Measurements from ENCODE around the gene GSTO1.

GRCh38 chr10:104223304-104223703 is 31.4 kb upstream of the GSTO1 start:
- TF ChIP-seq, protein P1, sequence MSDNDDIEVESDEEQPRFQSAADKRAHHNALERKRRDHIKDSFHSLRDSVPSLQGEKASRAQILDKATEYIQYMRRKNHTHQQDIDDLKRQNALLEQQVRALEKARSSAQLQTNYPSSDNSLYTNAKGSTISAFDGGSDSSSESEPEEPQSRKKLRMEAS (IDR thresholded peaks at IDR 0.05): no peak
- TF ChIP-seq YY1 (IDR thresholded peaks at IDR 0.05; ENCODE audit: low read depth): no peak
- TF ChIP-seq FOXM1 (IDR thresholded peaks at IDR 0.05; ENCODE audit: borderline replicate concordance, low read depth): no peak
- no peak for TF ChIP-seq NFIC (IDR thresholded peaks at IDR 0.05)
- no peak for TF ChIP-seq EP300 (IDR thresholded peaks at IDR 0.05; ENCODE audit: borderline replicate concordance)
- no peak for TF ChIP-seq TEAD4 (IDR thresholded peaks at IDR 0.05)

All from Ishikawa (cell line).